ENCODE measurements around the gene EVA1A. TPM values are rescaled to one million over a fixed set of nuclear protein-coding genes. Genes with fewer than 3 reads are reported as not detected.

Gene EVA1A
- total RNA-seq, 1 donor from 2014 or later: not detected

DNA sequence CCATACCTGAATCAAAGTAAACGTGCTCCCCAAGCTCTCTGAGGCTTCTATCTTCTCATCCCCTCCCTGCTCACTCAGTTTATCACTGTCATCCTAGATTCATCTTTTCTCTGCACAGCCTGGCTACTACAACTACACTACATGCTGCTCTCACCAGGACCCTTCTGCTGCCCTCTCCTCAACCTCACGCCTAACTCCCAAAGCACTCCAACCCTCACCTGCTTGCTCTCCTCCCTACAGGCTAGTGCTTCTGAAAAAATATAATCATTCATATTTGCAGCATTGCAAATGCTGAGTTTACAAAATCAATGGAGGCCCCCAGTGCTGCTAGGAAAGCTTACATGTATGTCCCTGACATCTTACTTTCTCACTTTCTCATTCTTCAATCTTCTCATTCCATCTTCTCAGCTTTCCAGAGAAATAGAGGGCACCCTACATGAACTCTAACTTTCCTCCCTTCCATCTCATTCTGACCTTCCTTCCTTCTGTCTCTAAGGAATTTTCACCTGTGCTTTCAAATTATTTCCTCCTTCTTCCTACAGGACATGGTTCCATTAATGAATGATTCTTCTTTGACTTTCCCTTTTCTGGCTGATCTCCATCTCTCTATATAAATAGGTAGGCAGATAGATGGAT is 36.3 kb downstream of the EVA1A start:
- Mint-ChIP-seq H3K4me1 (ENCODE audit: low read depth, unreplicated experiment) (no peaks in the 10 kb centered on the region), H3K9me3 (ENCODE audit: unreplicated experiment) (no peaks in the 10 kb centered on the region), H3K27ac (ENCODE audit: unreplicated experiment) (no peak overlapping the region), H3K27me3 (ENCODE audit: unreplicated experiment) (peaks cover 2% of the 10 kb centered on the region), H3K4me3 (ENCODE audit: unreplicated experiment) (no peak overlapping the region), H3K36me3 (ENCODE audit: unreplicated experiment) (no peaks in the 10 kb centered on the region)
- DNase-seq: no peak
- TF ChIP-seq, protein P1, sequence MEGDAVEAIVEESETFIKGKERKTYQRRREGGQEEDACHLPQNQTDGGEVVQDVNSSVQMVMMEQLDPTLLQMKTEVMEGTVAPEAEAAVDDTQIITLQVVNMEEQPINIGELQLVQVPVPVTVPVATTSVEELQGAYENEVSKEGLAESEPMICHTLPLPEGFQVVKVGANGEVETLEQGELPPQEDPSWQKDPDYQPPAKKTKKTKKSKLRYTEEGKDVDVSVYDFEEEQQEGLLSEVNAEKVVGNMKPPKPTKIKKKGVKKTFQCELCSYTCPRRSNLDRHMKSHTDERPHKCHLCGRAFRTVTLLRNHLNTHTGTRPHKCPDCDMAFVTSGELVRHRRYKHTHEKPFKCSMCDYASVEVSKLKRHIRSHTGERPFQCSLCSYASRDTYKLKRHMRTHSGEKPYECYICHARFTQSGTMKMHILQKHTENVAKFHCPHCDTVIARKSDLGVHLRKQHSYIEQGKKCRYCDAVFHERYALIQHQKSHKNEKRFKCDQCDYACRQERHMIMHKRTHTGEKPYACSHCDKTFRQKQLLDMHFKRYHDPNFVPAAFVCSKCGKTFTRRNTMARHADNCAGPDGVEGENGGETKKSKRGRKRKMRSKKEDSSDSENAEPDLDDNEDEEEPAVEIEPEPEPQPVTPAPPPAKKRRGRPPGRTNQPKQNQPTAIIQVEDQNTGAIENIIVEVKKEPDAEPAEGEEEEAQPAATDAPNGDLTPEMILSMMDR (IDR thresholded peaks at IDR 0.05; ENCODE audit: partially characterized antibody, unreplicated experiment): no peak

DNA sequence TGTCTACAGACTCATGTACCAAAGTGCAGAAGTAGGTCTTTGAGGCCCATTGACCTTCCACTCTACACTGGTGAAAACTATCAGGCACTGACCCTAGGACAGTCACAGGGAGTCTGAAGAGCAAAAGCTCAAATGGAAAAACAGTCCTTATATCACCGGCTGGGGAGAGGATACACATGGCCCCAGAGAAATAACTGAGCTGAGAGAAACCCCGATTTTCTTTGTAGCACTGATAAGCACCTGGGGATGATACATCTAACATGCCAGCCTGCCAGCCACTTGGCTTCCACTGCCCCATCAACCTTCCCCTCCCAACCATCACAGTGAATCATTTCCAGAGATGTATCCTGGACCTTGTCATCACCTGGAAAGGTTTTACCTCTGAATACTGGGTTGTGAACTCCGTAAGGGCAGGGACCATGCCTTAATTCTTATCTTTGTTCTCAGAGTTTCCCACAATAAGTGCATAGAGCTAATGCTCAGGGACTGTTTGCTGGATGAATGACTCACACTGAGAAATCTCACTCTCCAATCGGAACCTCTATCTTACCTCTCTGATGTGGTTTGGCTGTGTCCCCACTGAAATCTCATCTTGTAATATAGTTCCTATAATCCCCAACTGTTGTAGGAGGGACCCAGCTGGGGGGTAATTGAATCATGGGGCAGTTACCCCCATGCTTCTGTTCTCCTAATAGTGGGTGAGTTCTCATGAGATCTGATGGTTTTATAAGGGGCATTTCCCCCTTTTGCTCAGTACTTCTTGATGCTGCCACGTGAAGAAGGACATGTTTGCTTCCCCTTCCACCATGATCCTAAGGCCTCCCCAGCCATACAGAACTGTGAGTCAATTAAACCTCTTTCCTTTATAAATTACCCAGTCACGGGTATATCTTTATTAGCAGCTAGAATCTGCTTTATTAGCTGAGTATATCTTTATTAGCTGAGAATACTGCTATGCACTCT is 37.1 kb downstream of the EVA1A start:
- no peaks in the 10 kb centered on the region for H3K4me1 Mint-ChIP-seq (ENCODE audit: low read depth, unreplicated experiment)
- H3K9me3 Mint-ChIP-seq (ENCODE audit: unreplicated experiment): no peaks in the 10 kb centered on the region
- peaks cover 2% of the 10 kb centered on the region for H3K27me3 Mint-ChIP-seq (ENCODE audit: unreplicated experiment)
- H3K4me3 Mint-ChIP-seq (ENCODE audit: unreplicated experiment): no peak overlapping the region
- H3K27ac Mint-ChIP-seq (ENCODE audit: unreplicated experiment): no peak overlapping the region
- TF ChIP-seq, protein P1 (IDR thresholded peaks at IDR 0.05; ENCODE audit: partially characterized antibody, unreplicated experiment): no peak
- no peak for DNase-seq
- no peaks in the 10 kb centered on the region for H3K36me3 Mint-ChIP-seq (ENCODE audit: unreplicated experiment)

DNA sequence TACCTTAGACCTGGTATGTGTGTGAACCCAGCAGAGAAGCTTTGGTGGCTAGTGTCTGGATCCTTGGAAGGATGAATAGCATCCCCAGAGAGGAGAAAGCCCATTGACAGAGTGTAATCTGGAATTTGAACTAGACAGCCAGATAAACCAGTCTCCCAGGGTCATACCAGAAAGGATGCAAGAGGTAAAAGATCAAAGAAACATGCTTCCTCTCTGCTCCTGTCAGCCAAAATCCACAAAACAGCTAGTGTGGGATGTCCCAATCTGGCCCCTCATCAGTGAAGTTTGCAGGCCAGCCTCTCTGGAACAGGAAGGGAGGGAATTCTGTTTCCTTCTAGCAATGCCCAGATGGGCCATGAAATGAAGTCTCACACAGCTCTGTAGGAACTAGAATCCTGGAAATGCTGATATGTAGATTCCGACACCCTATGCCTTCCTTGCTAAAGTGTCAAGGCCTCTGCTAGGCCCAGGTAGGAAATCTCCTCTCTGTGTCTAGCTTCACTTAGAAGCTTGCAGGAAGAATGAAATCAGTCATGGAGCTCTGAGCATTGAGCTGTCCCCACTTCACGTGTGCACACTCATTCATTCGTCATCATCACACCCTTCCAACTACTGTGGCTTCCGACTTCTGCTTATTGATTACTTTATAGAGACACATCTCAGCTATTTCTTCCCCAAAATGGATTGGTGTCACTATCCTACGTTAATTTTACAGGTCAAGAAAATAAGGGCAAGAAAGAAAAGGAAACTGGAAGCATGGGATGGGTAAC is 38.0 kb downstream of the EVA1A start:
- no peak overlapping the region for H3K4me3 Mint-ChIP-seq (ENCODE audit: unreplicated experiment)
- DNase-seq: no peak
- no peak overlapping the region for H3K27ac Mint-ChIP-seq (ENCODE audit: unreplicated experiment)
- no peaks in the 10 kb centered on the region for H3K4me1 Mint-ChIP-seq (ENCODE audit: low read depth, unreplicated experiment)
- peaks cover 2% of the 10 kb centered on the region for H3K27me3 Mint-ChIP-seq (ENCODE audit: unreplicated experiment)
- no peaks in the 10 kb centered on the region for H3K9me3 Mint-ChIP-seq (ENCODE audit: unreplicated experiment)
- H3K36me3 Mint-ChIP-seq (ENCODE audit: unreplicated experiment): no peaks in the 10 kb centered on the region
- TF ChIP-seq, protein P1 (IDR thresholded peaks at IDR 0.05; ENCODE audit: partially characterized antibody, unreplicated experiment): no peak

DNA sequence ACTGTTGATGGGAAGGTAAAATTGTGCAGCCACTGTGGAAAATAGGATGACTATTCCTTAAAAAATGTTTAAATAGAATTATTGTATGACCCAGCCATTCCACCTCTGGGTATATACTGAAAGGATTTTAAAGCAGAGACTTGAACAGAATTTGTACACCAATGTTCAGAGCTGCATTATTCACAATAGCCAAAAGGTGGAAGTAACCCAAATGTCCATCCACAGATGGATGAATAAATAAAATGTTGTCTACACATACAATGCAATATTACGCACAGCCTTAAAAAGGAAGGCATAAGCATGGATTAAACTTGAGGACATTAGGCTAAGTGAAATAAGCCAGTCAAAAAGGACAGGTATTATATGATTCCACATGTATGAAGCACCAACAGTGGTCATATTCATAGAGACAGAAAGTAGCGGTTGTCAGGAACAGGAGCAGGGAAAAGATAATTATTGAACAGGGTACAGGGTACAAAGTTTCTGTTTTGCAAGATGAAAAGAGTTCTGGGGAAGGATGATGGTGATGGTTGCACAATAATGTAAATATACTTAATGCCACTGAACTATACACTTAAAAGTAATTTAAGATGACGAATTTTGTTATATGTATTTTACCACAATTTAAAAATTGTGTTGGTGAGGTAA is 39.4 kb downstream of the EVA1A start:
- H3K9me3 Mint-ChIP-seq (ENCODE audit: unreplicated experiment): no peaks in the 10 kb centered on the region
- peaks cover 2% of the 10 kb centered on the region for H3K27me3 Mint-ChIP-seq (ENCODE audit: unreplicated experiment)
- no peaks in the 10 kb centered on the region for H3K4me1 Mint-ChIP-seq (ENCODE audit: low read depth, unreplicated experiment)
- DNase-seq: no peak
- H3K27ac Mint-ChIP-seq (ENCODE audit: unreplicated experiment): no peak overlapping the region
- H3K4me3 Mint-ChIP-seq (ENCODE audit: unreplicated experiment): no peak overlapping the region
- TF ChIP-seq, protein P1 (IDR thresholded peaks at IDR 0.05; ENCODE audit: partially characterized antibody, unreplicated experiment): no peak
- no peaks in the 10 kb centered on the region for H3K36me3 Mint-ChIP-seq (ENCODE audit: unreplicated experiment)
